K562 (cell line): ENCODE results near the gene RPS19. TPM values are rescaled to one million over a fixed set of nuclear protein-coding genes. Genes with fewer than 3 reads are reported as not detected.

Experiments used
- GABPA ChIP-seq: fragments of 200-800 bp; sonication (Bioruptor generic); conservative IDR thresholded peaks from 2 replicates; pipeline ENCODE4 v1.6.1; 2016; ENCODE audit warnings: low read depth, missing genetic modification characterization, missing compliant biosample characterization
- MAZ ChIP-seq, 2 experiments: fragments of 450-650 bp in 1 of 2; sonication (generic) in 1 of 2; formaldehyde crosslinking; IDR thresholded peaks in 1 of 2; conservative IDR thresholded peaks in 1 of 2; 2 replicates each; pipeline versions ENCODE4 v1.4.0 to v1.5.0; 2020; ENCODE audit warnings: mild to moderate bottlenecking in 1 of 2, missing genetic modification reagents in 1 of 2
- POLR2H ChIP-seq: IDR thresholded peaks from 2 replicates; pipeline ENCODE4 v1.6.1; 2016; ENCODE audit warnings: missing genetic modification characterization, low read depth, mild to moderate bottlenecking, control low read depth, missing compliant biosample characterization, moderate library complexity
- SAP30 ChIP-seq: fragments of 200-600 bp; sonication (generic); IDR thresholded peaks from 2 replicates; pipeline ENCODE4 v1.6.1; 2012; ENCODE audit warnings: borderline replicate concordance, low read depth, mild to moderate bottlenecking, moderate library complexity, low read length, control low read depth, inconsistent platforms; ENCODE audit not compliant: insufficient read depth, poor library complexity, severe bottlenecking
- ZNF224 ChIP-seq: sonication (generic); formaldehyde crosslinking; IDR thresholded peaks from 2 replicates; pipeline ENCODE4 v1.8.0; 2022; ENCODE audit warnings: mild to moderate bottlenecking, missing genetic modification reagents
- ZNF668 ChIP-seq: fragments of 250-450 bp; sonication (Bioruptor Pico); IDR thresholded peaks from 2 replicates; pipeline ENCODE4 v1.8.0; 2022; ENCODE audit warnings: mild to moderate bottlenecking, inconsistent platforms
- polyA plus RNA-seq, 8 experiments: library from polyadenylated mRNA; depleted of rRNA in 4 of 8; stranded (reverse) in 5 of 8; unstranded in 3 of 8; fragments of >200 nt; fragmentation: Nextera tagmentation in 2 of 8; fragmentation: Illumina TruSeq in 1 of 8; extraction: Ambion mirVana in 2 of 8; extraction: Trizol in 1 of 8; gene quantifications; 2 replicates each; pipeline versions ENCODE4 v1.2.1 to v1.2.3, GENCODE V29; 2011 to 2014; ENCODE audit warnings: inconsistent platforms in 1 of 8, missing spikeins in 1 of 8
- total RNA-seq, 7 experiments: library from RNA; depleted of rRNA in 6 of 7; stranded (reverse); fragments of >200 nt in 6 of 7; fragmentation: Illumina TruSeq in 2 of 7; extraction: Trizol in 2 of 7; gene quantifications; 2 replicates each; pipeline versions ENCODE4 v1.2.1 to v1.2.3, GENCODE V29; 2011 to 2021; ENCODE audit warnings: low replicate concordance in 1 of 7
- TF ChIP-seq, protein P1 (sequence below): fragments of 250-450 bp; sonication (Bioruptor Pico); IDR thresholded peaks from 2 replicates; pipeline ENCODE4 v1.4.0; 2020
- TF ChIP-seq, protein P2 (sequence below): fragments of 450-650 bp; formaldehyde crosslinking; IDR thresholded peaks from 2 replicates; pipeline ENCODE4 v1.4.0; 2020; ENCODE audit warnings: mild to moderate bottlenecking, moderate library complexity
- TF ChIP-seq, protein P3 (sequence below), 2 experiments: fragments of 450-650 bp; IDR thresholded peaks; 2 replicates each; pipeline ENCODE4 v1.6.1; 2018; ENCODE audit warnings: mild to moderate bottlenecking in 2 of 2, low read depth in 1 of 2; ENCODE audit not compliant: partially characterized antibody in 2 of 2

Gene RPS19
- total and polyA plus RNA-seq, 9 of the 15 experiments (the other 6 are each of a cell fraction or from before 2014, with no cell fraction given) = 1,964 to 3,408 (median 2,747) TPM

DNA sequence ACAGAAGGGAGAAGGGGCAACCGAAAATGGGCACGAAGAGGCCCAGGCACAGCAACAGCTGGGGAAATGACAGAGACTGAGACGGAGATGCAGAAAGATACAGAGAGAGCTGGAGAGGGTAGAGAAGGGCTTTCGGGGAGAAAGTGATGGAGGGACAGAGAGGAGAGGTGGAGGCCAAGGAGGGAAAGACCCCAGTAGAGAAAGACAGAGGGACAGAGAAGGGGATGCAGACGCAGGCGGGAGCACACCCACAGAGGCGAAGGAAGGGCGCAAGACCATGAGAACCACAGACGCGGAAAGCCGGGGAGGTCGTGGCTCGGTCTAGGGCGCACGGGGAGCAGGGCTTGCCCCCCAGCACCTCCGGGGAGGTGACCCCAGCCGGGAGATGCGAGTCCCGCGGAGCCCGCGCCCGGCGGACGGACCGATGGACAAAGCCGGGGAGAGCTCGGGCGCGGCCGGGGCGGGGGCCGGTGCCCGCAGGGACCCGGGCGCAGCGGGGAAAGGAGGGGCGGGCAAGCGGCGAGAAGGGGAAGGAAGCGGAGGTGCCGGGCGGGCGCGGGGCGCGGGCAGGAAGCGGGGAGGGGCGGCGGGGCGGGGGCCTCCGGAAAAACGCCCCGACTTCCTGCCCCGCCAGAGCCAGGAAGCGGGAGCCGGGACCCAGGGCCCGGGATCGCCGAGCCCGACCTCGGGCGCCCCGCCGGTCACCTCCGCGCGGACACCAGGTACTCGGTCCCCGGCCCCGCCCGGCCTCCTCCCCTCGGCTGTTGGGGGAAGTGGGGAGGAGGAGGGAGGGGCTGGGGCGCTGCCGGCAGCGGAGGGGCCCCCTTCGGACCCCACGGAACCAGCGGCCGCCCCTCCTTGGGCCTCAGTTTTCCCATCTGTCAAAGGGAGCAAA, 22.8 kb downstream of the RPS19 start, which contains the start of gene ARHGEF1 (continued):
- TF ChIP-seq, protein P1, sequence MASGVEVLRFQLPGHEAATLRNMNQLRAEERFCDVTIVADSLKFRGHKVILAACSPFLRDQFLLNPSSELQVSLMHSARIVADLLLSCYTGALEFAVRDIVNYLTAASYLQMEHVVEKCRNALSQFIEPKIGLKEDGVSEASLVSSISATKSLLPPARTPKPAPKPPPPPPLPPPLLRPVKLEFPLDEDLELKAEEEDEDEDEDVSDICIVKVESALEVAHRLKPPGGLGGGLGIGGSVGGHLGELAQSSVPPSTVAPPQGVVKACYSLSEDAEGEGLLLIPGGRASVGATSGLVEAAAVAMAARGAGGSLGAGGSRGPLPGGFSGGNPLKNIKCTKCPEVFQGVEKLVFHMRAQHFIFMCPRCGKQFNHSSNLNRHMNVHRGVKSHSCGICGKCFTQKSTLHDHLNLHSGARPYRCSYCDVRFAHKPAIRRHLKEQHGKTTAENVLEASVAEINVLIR (CRISPR knock-in tag) = no peak
- no peak for TF ChIP-seq ZNF668 (CRISPR knock-in tag)
- TF ChIP-seq GABPA (tag) = peak; percentile 85
- TF ChIP-seq MAZ (CRISPR knock-in tag; conservative IDR thresholded peaks at IDR 0.05 in 1 of 2, IDR thresholded peaks at IDR 0.05 in 1 of 2) = peak; percentile 72 to 77
- TF ChIP-seq POLR2H = no peak
- TF ChIP-seq, protein P2, sequence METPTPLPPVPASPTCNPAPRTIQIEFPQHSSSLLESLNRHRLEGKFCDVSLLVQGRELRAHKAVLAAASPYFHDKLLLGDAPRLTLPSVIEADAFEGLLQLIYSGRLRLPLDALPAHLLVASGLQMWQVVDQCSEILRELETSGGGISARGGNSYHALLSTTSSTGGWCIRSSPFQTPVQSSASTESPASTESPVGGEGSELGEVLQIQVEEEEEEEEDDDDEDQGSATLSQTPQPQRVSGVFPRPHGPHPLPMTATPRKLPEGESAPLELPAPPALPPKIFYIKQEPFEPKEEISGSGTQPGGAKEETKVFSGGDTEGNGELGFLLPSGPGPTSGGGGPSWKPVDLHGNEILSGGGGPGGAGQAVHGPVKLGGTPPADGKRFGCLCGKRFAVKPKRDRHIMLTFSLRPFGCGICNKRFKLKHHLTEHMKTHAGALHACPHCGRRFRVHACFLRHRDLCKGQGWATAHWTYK (CRISPR knock-in tag) = no peak
- TF ChIP-seq SAP30 = no peak
- TF ChIP-seq, protein P3, sequence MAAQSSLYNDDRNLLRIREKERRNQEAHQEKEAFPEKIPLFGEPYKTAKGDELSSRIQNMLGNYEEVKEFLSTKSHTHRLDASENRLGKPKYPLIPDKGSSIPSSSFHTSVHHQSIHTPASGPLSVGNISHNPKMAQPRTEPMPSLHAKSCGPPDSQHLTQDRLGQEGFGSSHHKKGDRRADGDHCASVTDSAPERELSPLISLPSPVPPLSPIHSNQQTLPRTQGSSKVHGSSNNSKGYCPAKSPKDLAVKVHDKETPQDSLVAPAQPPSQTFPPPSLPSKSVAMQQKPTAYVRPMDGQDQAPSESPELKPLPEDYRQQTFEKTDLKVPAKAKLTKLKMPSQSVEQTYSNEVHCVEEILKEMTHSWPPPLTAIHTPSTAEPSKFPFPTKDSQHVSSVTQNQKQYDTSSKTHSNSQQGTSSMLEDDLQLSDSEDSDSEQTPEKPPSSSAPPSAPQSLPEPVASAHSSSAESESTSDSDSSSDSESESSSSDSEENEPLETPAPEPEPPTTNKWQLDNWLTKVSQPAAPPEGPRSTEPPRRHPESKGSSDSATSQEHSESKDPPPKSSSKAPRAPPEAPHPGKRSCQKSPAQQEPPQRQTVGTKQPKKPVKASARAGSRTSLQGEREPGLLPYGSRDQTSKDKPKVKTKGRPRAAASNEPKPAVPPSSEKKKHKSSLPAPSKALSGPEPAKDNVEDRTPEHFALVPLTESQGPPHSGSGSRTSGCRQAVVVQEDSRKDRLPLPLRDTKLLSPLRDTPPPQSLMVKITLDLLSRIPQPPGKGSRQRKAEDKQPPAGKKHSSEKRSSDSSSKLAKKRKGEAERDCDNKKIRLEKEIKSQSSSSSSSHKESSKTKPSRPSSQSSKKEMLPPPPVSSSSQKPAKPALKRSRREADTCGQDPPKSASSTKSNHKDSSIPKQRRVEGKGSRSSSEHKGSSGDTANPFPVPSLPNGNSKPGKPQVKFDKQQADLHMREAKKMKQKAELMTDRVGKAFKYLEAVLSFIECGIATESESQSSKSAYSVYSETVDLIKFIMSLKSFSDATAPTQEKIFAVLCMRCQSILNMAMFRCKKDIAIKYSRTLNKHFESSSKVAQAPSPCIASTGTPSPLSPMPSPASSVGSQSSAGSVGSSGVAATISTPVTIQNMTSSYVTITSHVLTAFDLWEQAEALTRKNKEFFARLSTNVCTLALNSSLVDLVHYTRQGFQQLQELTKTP (IDR thresholded peaks at IDR 0.05; ENCODE audit: low read depth in 1 of 2, partially characterized antibody in 2 of 2) = no peak
- TF ChIP-seq ZNF224 (CRISPR knock-in tag) = no peak
